Left lung (tissue), 10 donors: Measurements from ENCODE around the gene SEPTIN2. TPM values are rescaled to one million over a fixed set of nuclear protein-coding genes. Genes with fewer than 3 reads are reported as not detected.

Experiments used
- ATAC-seq: fragments of 200-7000 bp; cut with Tn5 transposase; one replicate; pipeline ENCODE4 v1.9.1; 2020; ENCODE audit warnings: moderate library complexity
- DNase-seq, 4 donors: peaks; one replicate each; pipeline ENCODE4 v3.0.0-alpha.2; 2013 to 2020
- H3K27ac ChIP-seq, 2 donors: fragments of 200-600 bp; sonication (generic) in 1 of 2; one replicate each; pipeline versions ENCODE4 v1.5.0 to v1.8.0; 2020 to 2021
- H3K27me3 ChIP-seq, 2 donors: fragments of 200-600 bp; sonication (generic) in 1 of 2; one replicate each; pipeline versions ENCODE4 v1.5.0 to v1.8.0; 2020 to 2021
- H3K36me3 ChIP-seq, 2 donors: fragments of 200-600 bp; sonication (generic) in 1 of 2; one replicate each; pipeline versions ENCODE4 v1.5.0 to v1.8.0; 2020 to 2021
- H3K4me1 ChIP-seq, 2 donors: fragments of 200-600 bp; one replicate each; pipeline ENCODE4 v1.8.0; 2021
- H3K4me3 ChIP-seq, 2 donors: fragments of 200-600 bp; sonication (generic) in 1 of 2; one replicate each; pipeline versions ENCODE4 v1.5.0 to v1.8.0; 2020 to 2021; ENCODE audit warnings: mild to moderate bottlenecking in 1 of 2
- H3K9me3 ChIP-seq, 2 donors: fragments of 200-600 bp; sonication (generic) in 1 of 2; one replicate each; pipeline versions ENCODE4 v1.5.0 to v1.8.0; 2020 to 2021
- CTCF ChIP-seq, 2 donors: fragments of 200-600 bp; sonication (generic) in 1 of 2; IDR thresholded peaks; one replicate each; pipeline versions ENCODE4 v1.5.0 to v1.8.0; 2021; ENCODE audit warnings: antibody characterized with exemption in 2 of 2
- intact Hi-C, 2 donors: fragments of 100-400 bp; cut with DNase I; formaldehyde crosslinking; loops; one replicate each; pipeline versions ENCODE4 v1.11.2 to v1.14.2; 2022
- polyA plus RNA-seq, 6 donors: library from polyadenylated mRNA; unstranded; fragments of 120-200 nt; gene quantifications; one replicate each; pipeline ENCODE4 v1.2.1, GENCODE V29; 2013; ENCODE audit not compliant: insufficient read length in 6 of 6
- total RNA-seq, 2 donors: library from RNA; stranded (reverse); fragmentation: NEBNext Ultra II Directional; extraction: Animal tissue kit (Norgen Biotek cat#: 25700); gene quantifications; one replicate each; pipeline ENCODE4 v1.2.1, GENCODE V29; 2021
- donor health status: DM: no; HTN: yes; CAD: no.
- donor health status: DM: no; HTN: no; CAD: no.

Gene SEPTIN2
- total and polyA plus RNA-seq, 8 donors = 320 to 593 (median 541) TPM

- DNase-seq (no peak), ATAC-seq (no peak)
- Histone ChIP-seq H3K4me1 (peaks cover 0 to 9% of the 10 kb centered on the region in 2 donors), H3K27me3 (no peaks in the 10 kb centered on the region), H3K27ac (no peak overlapping the region), H3K36me3 (no peaks in the 10 kb centered on the region), H3K4me3 (no peak overlapping the region), H3K9me3 (no peaks in the 10 kb centered on the region)
- intact Hi-C loops = no loop called here
- TF ChIP-seq CTCF (IDR thresholded peaks at IDR 0.05) = no peak
Observed at GRCh38 chr2:241286348-241287090, 29.2 kb upstream of the SEPTIN2 start.

- Histone ChIP-seq H3K27ac (no peak overlapping the region), H3K27me3 (no peaks in the 10 kb centered on the region), H3K4me3 (no peak overlapping the region), H3K4me1 (peaks cover 0 to 5% of the 10 kb centered on the region in 2 donors), H3K36me3 (no peaks in the 10 kb centered on the region), H3K9me3 (no peaks in the 10 kb centered on the region)
- ATAC-seq (no peak), DNase-seq (no peak)
- intact Hi-C loops = no loop called here
- no peak for TF ChIP-seq CTCF (IDR thresholded peaks at IDR 0.05)
Observed at GRCh38 chr2:241288324-241288888, 27.3 kb upstream of the SEPTIN2 start.

GRCh38 chr2:241289053-241289452 is 26.7 kb upstream of the SEPTIN2 start:
- intact Hi-C loops = no loop called here
- Histone ChIP-seq H3K9me3 (no peaks in the 10 kb centered on the region), H3K36me3 (no peaks in the 10 kb centered on the region), H3K27me3 (no peaks in the 10 kb centered on the region), H3K4me3 (no peak overlapping the region), H3K27ac (no peak overlapping the region), H3K4me1 (peaks cover 0 to 5% of the 10 kb centered on the region in 2 donors)
- no peak for DNase-seq
- TF ChIP-seq CTCF (IDR thresholded peaks at IDR 0.05) = no peak
- ATAC-seq = no peak

GRCh38 chr2:241289597-241289996 is 26.1 kb upstream of the SEPTIN2 start:
- peaks cover 0 to 5% of the 10 kb centered on the region in 2 donors for H3K4me1 ChIP-seq
- no peak for ATAC-seq
- DNase-seq = no peak
- no peaks in the 10 kb centered on the region for H3K27me3 ChIP-seq
- H3K36me3 ChIP-seq = no peaks in the 10 kb centered on the region
- TF ChIP-seq CTCF (IDR thresholded peaks at IDR 0.05) = no peak
- intact Hi-C loops = no loop called here
- no peak overlapping the region for H3K4me3 ChIP-seq
- no peak overlapping the region for H3K27ac ChIP-seq
- no peaks in the 10 kb centered on the region for H3K9me3 ChIP-seq

- intact Hi-C loops = no loop called here
- H3K9me3 ChIP-seq = no peaks in the 10 kb centered on the region
- TF ChIP-seq CTCF (IDR thresholded peaks at IDR 0.05) = no peak
Observed at GRCh38 chr2:241291153-241291552, 24.6 kb upstream of the SEPTIN2 start.

More at GRCh38 chr2:241291153-241291552, 24.6 kb upstream of the SEPTIN2 start:
- ATAC-seq (no peak), DNase-seq (no peak)
- no peak overlapping the region for H3K4me3 ChIP-seq
- no peaks in the 10 kb centered on the region for H3K27me3 ChIP-seq
- no peaks in the 10 kb centered on the region for H3K36me3 ChIP-seq
- peaks cover 0 to 5% of the 10 kb centered on the region in 2 donors for H3K4me1 ChIP-seq
- no peak overlapping the region for H3K27ac ChIP-seq
